Activated T-cell treated with anti-CD3 and anti-CD28 coated beads for 48 hours (primary cell): Measurements from ENCODE around the gene ADI1.
"Not testable (repeated sequence)": the region's sequence is repeated elsewhere in the genome, so short reads cannot be mapped to it uniquely, and the experiment has no call there.

Experiments used
- DNase-seq: peaks from one replicate; pipeline ENCODE4 v3.0.0-alpha.2; 2020; ENCODE audit warnings: low read depth

The ADI1 gene

GRCh38 chr2:3529316-3530025 is 10.1 kb upstream of the ADI1 start:
- no peak for DNase-seq

DNA sequence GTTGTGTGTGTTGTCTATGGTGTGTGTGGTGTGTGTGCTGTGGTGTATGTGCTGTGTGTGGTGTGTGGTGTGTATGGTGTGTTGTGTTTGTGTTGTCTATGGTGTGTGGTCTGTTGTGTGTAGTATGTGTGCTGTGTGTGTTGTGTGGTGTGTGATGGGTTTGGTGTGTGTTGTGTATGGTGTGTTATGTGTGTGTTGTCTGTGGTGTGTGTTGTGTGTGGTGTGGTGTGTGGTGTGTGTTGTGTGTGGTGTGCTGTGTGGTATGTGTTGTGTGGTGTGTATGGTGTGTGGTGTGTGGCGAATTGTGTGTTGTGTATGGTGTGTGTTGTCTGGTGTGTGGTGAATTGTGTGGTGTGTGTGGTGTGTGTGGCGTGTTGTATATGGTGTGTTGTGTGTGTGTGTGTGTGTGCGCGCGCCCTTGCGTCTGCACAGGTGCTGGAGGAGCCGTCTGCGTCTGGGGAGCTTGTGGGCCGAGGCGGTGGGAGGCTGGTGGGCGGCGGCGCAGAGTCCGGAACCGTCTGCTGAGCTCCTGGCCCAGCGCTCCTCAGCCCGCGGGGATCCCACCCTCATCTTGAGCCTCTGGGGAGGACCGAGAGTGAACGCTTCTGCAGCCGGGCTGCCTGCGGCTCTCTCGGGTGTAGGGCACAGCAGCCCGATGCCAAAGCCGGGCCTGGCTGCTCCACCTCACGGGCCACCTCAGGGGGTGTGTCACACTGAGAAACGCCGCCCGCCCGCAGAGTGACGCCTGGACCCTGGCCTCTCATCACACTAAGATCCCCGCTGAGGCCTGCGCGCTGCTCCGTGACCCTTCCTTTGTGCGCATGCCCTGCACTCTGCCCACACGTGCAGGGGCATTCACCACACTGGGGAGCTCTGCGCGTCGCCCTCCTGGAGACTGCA is 8.8 kb upstream of the ADI1 start:
- no peak for DNase-seq

DNA sequence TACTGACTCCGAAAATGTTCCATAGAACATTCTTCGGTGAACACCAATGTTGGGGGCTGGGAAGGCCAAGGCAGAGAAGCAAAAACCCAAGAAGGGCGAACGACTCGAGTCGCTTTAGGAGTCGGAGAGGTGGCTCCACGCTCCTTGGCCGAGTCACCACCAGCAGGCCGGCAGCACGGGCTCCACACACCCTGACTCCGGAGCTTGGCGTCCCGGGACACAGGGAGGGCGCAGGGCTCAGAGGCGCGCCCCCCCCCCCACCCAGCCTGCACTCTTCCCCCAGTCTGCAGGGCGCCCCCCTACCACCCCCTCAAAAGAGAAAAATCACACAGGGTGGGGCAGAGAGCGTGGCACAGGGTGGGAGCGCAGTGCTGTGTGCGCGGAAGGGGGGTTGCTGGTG is 7.5 kb upstream of the ADI1 start:
- no peak for DNase-seq

DNA sequence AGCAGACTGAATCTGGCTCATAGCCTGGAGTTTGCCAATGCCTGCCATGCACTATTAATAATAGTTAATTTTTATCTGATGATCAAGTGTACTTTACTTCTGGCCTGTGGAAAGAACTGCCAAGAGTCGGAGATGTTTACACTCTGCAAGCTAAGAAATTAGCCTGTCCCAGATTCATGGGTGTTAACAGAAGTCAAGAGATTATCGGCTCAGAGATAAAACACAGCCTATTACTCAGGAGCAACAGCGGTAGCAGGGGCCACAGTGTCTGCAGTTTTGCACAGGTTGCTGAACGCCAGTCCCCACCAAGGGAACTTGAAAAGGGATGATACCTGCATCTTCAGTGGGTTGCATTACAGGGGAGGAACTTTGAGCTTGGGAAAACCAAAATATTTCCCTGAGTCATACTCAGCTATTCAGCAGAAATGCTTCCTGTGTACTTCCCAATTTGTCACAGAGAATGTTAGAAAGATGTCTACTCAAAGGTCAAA is 4.3 kb upstream of the ADI1 start:
- no peak for DNase-seq

DNA sequence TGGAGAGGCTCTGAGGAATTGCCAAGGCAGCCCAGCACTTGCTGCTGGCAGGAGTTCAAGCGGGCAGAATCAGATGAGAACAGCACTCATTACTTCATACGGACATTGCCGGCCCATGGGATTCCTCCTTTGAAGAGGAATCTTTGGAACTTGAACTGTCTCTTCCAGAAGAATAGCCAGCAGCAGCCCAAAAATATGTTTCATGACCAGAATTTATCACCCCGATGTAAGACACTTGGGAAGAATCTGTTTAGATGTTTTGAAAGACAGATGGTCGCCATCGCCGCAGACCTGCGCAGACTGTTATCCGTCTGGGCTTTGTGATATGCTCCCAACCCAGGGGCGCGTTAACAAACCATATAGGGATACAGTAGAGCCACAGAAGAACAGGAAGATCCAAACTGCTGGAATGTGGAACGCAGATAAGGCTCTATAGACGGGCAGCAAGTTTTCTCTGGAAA is 3.7 kb upstream of the ADI1 start:
- no peak for DNase-seq

DNA sequence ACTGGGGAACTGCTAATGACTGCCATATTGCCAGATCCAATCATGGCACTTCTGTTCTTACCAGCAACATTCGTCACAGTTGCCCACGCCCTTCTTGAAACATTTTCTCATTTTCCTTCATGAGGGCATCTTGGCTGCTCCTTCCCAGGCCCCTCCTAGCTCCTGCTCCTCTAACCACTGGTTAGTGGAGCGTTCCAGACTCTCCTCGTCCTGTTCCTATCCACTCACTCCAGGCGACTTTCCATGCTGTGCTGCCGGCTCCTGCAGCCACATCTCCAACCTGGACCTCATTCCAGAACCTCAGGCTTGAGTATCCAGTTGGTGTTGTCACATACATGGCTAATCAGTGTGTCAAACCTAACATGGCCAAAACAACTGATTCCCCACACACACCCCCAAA is 1.3 kb upstream of the ADI1 start:
- DNase-seq: no peak

- peak; percentile 98 for DNase-seq
Measured at GRCh38 chr2:3518496-3519254, 656 bp downstream of the ADI1 start.

DNA sequence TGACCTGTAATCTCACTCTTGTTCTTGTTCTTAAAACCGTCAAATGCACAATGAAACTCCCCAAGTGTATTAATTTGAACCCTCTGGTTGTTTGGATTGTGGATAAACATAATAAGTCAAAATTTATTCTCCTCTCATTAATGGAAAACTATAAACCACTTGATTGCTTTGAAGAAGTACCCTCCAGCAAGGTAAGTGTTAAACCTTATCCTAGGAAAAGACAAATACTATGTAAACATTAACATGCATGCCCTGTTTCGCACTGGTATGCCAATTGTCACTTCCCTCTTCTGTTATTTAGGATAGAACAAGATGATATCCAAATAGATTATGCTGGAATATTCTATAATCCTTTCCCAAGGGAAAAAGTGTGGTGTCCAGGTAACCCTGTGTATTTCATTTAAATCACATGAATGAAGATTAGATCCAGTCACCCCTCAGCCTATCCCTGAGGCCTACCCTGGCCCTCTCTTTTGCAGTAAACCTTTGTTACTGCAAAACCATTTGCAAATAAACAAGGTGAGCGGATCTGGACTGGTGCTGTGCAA is 1.3 kb downstream of the ADI1 start:
- DNase-seq: no peak

DNA sequence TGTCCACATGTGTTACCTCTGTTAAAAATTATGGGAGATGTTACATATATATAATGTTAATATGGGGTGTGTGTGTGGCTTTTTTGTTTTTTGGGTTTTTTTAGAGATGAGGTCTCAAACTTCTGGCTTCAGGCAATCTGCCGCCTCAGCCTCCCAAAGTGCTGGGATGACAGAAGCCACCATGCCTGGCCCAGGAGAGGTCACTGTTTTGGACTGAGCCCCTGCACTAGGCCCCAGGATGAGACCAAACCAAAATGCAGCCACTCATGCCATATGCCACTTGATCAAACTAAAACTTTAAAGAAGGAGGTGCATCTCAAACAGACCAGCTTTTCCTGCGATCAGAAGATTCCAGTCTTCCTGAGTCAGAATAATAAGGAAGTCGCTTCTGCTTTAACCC is 2.5 kb downstream of the ADI1 start:
- no peak for DNase-seq

DNA sequence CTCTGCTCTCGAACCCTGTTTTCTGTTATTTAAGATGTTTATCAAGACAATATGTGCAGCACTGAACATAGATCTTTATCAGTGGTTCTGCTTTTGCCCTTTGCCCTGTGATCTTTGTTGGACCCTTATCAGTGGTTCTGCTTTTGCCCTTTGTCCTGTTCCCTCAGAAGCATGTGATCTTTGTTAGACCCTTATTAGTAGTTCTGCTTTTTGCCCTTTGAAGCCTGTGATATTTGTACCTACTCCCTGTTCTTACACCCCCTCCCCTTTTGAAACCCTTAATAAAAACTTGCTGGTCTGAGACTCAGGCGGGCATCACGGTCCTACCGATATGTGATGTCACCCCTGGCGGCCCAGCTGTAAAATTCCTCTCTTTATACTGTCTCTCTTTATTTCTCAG is 3.9 kb downstream of the ADI1 start:
- not testable (repeated sequence) for DNase-seq

DNA sequence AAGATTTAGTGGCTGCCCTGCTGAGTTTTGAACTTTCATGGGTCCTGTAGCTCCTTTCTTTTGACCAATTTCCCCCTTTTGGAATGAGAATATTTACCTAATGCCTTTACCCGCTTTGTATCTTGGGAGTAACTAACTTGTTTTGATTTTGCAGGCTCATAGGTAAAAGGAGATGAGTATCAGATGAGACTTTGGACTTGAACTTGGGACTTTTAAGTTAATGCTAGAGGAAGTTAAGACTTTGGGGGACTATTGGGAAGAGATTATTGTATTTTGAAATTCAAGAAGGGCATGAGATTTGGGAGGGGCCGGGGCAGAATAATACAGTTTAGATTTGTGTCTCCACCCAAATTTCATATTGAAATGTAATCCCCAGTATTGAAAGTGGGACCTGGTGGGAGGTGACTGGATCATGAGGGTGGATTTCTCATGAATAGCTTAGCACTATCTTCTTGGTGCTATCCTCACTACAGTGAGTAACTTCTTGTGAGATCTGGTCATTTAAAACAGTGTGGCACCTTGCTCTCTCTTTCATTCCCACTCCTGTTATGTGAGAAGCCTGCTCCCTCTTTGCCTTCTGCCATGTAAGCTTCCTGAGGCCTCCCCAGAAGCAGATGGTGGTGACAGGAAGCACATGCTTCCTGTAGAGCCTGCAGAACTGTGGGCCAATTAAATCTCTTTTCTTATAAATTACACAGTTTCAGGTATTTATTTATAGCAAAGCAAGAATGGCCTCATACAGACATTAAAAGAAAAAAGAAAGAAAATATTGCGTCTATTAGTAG is 6.1 kb downstream of the ADI1 start:
- no peak for DNase-seq

GRCh38 chr2:3512086-3512485 is 7.2 kb downstream of the ADI1 start:
- DNase-seq: no peak

DNA sequence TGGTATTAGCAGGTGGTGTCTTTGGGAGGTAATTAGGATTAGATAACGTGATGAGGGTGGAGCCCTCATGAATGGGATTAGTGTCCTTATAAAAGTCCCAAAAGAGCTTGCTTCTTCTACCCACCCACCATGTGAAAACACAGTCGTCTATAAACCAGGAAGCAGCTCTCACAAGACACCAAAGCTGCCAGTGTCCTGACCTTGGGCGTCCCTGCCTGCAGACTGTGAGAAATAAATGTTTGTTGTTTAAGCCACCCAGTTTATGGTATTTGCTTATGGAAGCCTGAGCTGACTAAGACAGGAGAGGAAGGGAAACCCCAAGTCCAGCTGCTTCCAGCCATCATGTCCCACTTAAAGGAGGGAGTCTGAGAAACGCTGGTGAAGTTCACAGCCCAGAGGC is 13.6 kb downstream of the ADI1 start:
- DNase-seq: no peak

DNA sequence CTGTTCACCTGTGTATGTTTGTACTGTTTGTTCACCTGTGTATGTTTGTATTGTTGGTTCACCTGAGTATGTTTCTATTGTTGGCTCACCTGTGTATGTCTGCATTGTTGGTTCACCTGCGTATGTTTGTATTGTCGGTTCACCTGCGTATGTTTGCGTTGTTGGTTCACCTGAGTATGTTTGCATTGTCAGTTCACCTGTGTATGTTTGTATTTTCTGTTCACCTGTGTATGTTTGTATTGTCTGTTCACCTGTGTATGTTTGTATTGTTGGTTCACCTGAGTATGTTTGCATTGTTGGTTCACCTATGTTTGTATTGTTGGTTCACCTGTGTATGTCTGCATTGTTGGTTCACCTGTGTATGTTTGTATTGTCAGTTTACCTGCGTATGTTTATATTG is 14.6 kb downstream of the ADI1 start:
- DNase-seq: no peak

GRCh38 chr2:3503483-3503882 is 15.8 kb downstream of the ADI1 start:
- DNase-seq: no peak

- DNase-seq: no peak
Measured at GRCh38 chr2:3503046-3503445, 16.3 kb downstream of the ADI1 start.

GRCh38 chr2:3500326-3500899 is 18.9 kb downstream of the ADI1 start:
- no peak for DNase-seq

DNA sequence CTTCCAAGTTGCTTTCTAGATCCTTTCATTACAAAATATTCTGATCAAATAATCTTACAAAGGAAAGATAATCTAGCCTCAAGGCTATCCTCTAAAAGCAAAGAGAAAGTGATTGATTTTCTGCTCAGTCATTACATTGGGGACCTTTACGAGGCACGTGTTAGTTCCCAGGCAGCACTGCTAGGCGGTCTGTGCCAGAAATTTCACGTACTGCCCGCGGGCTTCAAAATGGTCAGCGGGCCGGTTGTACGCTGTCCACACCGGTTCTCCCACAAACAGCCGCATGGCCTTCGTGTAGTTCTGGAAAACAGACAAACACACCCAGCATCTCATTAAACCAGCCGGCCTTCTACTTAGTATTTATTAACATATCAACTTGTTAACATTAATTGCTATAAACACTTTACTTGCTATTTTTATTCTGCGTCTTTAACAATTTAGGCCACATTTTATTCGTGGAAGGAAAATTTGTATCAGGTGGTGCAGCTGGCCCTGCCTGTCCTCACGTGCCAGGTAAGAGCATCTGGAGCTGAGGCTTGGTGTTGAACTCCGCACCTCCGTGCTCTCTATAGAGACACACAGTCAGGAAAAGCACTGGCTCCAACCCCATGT is 20.4 kb downstream of the ADI1 start:
- DNase-seq: no peak

GRCh38 chr2:3496708-3497080 is 22.6 kb downstream of the ADI1 start:
- not testable (repeated sequence) for DNase-seq

GRCh38 chr2:3494984-3495666 is 24.2 kb downstream of the ADI1 start:
- no peak for DNase-seq
